GM18909 (cell line): Measurements from ENCODE around the gene PSKH1.
A peak's percentile ranks its signal among the peaks of the same experiment; 100 is the strongest.

ENCODE experiments used
- ATAC-seq: cut with Tn5 transposase; IDR thresholded peaks from one replicate; pipeline ENCODE4 v1.9.1; 2021; ENCODE audit warnings: mild to moderate bottlenecking; ENCODE audit not compliant: unreplicated experiment, poor library complexity

Gene PSKH1

DNA sequence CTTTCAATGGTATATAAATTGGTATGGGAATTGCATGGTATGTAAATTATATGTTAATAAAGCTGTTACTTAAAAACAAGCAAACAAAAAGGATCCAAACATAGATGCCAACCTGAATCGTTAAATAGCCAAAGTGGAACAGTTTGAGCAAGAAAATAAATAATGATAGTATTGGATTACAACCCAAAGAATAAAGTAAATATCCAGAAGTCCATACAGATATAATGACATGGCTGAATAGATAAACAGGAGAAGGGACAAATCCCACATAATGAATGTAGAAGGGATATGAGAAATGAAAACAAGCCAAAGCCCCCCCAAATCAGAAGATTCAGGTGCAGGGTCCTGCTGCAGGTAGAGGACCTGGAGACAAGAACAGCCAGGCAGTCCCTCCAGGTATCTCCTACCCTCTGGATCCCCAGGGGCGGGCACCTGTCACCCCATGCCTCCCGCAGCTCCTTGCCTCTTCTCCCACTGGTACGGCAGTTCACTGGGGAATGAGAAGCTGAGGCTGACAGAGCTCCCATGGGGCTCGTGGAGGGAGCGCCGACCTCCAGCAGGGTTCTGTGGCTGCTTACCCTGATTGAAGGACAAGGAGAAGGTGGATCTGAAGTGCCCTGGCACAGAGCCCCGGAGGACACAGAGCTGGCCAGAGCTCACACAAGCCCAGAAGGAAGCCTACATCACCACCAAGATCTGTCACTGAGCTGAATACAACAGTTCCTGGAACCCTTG lies 60.8 kb downstream of the PSKH1 start:
- ATAC-seq, result no peak

DNA sequence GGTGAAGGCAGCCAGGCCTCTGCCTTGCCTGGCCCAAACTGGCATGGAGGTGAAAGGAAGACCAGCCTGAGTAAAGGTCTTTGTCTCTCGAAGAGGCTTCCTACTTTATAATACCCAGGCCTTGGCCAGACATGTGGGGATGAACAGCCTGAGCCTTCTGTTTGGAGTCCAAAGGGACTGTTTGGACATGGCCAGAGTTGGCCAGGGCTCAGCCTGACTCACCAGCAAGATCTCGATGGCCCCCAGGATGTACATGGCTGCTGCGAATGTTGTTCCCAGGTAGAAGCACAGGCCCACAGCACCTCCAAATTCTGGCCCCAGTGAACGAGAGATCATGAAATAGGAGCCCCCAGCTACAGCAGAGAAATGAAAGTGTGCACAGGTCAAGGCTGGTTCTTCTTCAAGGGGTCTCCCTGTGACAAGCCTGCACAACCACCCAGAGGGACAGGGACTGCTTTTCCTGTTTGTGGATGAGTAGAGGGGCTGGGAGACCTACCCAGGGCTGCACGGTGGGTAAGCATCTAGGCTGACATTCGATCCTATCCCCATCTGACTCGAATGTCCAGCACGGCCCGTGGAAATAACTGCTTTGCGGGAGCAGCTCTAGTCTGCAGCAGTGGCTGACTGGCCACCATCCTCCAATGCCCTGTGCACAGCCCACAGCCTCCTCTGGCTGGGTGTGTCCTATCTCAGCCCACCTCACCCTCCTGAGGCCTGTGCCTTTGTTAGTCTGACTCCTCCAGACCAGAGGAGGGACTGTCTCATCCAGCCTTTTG lies 61.6 kb downstream of the PSKH1 start:
- ATAC-seq, result no peak

DNA sequence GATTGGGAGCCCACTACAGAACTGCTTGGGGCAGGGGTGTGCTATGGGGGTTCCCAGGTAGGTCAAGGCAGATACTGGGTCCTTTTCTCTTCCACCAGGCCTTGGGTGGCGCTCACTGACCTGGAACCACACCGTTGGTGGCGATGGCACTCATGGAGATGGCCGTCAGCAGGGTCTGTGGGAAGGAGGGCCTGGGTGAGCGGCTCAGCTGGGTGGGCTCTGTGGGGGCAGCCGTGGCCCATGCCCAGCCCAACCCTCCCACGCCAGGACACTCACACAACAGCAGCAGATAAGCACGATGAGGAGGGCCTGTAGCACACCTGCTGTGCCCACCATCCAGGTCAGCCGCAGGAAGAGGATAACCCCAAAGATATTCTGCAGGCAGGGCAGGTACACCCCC lies 64.6 kb downstream of the PSKH1 start:
- no peak for ATAC-seq

DNA sequence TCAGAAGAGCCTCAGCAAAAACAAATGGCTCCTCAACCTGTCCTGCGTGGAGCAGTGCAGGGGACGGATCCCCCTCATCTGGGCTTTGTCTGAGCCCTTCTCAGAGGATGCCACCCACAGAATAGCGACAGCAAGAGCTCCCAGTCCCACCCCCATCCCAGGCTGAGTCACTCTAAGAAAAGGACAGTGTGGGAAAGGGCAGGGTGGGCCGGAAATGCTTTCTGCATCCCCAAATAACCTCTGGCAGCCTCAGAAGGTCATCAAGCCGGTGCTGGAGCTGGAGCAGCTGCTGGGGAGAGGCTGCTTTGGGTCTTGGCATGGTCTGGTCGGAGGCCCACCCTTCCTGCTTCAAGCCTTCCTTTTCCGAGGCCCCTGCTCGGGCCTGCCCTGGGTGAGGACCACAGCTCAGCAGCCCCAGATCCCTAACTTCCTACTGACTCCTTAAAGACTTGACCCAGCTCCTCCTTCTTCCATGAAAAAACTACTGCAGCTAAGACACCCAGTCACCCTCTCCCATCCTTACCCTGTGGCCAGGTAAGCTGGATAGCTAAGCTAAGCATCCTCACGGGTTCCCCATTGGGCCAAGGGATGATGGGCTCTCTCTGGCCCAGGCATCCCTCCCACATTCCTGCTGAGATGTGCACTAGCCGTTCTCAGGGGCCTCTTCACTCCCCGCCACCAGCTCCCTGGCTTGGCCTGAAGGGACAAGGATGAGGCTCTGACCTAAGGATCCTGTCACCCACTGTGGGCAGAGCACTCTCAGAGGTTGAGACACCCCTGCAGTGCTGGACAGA lies 66.7 kb downstream of the PSKH1 start:
- no peak for ATAC-seq

DNA sequence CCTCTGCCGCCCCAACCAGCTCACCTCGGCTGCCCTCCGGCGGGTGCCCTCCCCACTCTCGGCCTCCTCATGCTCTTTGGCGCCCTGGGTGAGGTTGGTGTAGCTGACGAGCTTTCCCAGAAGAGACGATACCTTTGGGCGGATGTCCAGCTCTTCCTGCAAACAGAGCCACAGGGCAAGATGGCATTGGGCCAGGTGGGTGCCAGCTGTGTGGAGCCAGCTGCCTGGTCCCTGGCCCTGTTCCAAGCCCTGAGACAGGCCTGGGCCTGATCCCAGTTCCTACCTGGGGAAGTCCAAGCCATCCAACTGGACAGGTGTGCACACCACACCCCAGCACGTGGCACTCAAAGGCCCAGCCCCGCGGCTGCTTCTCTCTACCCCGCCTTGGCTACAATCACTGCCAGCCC lies 68.5 kb downstream of the PSKH1 start:
- no peak for ATAC-seq

DNA sequence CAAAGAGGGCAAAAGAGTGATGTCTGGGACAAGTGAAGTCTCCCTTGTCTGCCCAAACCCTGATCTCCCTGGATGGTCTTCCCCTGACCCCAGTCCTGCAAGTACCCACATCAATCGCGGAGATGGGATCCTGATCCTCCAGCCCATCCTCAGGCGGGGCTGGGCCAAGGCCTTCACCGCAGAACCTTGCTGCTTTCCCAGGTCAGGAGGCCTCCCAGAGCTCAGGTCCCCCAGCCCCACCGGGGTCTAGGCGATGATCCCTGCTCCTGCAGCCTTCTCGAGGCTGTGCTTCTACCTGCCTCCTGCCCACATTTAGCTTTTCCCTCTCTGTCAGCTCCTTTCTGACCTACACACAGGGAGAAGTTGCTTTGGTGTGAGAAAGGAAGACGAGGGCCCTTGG lies 69.1 kb downstream of the PSKH1 start:
- ATAC-seq, result no peak

DNA sequence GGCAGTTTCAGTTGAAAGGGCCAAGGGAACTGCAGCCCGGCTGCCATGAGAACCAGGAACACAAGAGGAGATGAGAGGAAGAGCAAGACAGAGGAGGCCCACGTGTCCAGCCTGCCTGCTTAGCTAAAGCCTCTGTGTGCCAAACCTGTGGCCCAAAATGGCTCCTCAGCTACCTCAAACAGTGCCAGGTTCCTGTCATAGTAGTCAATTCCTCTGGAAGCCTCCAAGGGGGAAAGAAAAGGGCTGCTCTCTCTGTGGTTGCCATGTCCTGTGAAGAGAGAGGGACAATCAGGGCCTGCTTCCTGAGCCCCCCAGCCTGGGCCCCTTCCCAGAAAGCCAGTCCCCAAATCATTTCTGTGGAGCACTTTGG lies 70.2 kb downstream of the PSKH1 start:
- no peak for ATAC-seq

DNA sequence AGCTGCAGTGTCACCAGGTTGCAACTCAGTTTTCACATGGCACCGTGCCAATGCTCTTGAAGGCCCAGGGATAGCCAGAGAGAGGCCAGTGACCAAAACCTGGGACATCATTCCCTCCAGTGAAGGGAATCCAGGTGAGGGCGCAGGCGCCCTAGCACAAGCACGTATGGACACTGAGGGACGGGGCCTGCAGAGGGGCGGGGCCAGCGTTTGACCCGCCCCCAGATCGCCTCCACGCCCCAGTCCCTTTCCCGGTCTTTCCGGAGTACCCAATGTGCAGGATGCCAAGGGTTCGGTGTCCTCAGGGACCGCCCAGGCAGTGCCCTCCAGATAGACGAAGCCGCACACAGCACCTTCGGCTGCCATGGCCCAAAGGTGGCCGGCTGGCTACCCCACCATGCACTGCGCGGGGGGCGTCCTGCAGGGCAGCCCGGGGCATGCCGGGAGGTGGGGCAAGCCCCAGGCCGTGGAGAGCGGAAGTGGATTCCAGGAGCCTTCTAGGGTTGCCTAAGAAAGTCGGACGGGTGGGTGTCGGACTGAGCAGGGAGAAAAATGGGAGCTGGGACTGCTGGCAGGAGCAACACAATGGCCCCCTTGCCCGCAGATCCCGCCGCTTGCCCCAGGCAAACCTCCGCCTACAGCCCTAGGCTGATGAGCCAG lies 70.7 kb downstream of the PSKH1 start:
- no peak for ATAC-seq

DNA sequence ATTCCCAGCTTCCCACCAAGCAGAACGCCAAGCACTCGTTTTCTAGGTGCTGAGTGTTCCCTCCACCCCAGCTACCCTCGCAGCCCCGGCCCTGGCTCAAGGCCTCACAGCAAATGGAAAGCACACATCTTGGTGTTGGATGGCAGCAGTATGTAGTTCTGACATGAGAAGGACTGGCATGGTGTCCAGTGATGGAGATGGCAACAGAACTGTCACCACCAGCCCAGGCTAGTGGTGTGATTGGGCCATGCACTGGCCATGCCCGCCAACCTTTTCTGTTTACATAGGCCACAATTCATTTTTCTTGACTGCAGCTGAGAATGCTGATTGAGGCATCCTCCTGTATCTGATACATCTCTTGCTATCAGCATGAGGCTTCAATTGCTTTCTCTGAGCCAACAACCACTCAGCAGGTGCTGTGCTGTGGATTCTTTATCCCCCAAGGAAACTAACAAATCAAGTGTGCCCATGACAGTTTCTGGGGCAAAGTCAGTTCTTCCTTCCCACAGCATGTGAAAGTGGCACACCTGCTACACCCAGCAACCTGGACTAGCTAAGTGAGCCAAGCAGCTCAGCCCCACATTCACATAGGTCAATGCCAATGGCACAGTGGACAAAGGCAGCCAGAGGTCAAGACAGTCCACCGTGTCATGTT lies 71.5 kb downstream of the PSKH1 start:
- no peak for ATAC-seq

DNA sequence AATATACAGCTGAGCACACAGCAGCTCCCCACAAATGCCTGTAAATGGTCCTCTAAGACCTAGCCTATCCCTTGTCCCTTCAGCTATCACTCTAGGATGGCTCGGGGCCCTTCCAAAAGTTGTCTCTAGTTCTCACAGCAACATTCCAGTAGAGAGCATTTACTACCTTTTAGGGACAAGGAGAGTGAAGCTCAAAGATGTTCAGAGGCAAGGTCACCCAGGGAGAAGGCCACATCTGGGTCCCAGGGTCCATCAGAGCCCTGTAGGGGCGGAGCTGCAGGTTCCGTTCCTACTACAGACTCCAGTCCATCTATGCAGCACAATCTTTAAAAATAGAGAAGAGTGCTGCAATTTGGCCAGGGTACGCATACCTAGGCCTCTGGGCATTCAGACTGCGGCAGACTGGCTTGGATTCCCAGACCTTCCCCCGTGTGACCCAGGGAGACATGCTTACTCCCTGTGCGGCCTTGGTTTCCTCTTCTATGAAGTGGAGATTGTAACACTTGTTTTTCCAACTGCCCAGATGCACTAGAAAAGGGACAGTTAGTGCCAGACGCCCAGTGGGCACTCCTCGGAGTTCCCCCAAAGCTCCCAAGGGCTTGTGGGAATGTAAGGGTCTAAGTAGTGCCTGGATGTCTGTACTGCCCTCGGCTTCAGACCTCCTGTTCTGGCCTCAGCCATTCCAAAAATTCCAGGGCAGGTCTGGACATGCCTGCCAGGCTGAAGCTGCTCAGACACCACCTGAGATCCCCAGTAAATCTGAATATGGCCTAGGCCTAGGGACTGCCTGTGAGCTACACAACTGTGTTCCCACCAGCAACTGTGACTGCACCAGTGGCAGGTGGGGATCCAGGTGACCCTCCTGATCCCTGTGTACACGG lies 72.9 kb downstream of the PSKH1 start:
- no peak for ATAC-seq

DNA sequence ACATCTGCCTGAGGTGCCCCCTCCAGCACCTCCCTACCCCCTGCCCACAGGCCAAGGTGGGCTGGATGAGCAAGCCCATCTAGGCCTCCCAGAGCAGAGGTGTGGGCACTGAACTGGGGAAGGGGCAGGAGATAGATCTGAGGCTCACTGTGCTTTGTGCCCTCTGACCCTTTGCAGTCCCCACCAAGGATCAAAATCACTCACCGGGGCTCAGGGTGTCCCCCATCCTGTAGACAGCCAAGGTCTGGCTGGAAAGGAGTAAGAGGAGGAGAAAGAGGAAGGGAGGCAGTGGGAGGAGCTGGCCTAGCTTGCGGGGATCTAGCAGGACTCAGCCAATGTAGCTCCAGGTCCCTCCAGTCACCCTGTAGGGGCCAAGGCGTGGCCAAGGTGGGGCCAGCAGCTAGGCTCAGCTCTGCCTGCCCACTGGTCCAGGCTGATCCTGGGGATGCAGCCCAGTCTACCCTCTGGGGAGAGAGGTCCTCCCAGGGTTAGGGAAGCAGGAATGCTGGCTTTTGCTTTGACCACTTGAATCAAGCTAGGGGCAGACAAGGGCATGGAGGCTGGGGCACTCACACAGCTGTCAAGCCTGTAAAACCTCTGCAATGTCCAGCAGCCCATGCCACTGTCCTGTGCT lies 73.6 kb downstream of the PSKH1 start:
- ATAC-seq, result no peak

DNA sequence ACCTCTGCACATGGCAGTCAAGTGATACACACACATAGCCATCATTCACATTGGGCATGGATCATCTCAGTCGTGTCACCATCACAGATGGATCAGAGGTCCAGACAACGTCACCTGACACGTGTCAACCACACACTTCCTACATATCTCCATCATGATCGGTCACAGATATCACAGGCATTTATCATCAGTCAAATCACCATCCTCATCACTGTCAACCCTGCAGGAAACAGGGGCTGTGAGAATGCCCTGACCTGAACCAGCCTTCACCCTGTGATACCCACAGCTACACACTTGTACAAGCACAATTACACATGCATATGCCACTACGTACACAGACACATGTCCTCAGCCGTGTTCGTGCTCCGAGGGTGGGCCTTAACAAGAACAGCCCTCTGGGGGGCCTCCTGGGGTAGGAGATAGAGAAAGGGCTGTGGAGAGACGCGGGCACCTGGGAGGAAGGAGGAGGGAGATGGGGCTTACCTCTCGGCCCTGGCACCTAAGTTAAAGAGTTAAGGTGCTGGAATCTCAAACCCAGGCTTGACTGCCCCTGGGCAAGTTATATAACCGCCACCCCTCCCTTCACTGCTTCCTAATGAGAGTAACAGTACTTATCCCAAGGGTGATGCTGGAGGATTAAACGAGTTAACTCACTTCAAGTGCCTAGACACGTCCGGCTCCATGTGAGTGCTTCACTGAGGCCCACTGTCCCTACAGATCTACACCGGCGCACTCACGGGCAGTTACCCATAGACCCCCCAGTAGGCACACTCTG lies 74.3 kb downstream of the PSKH1 start:
- ATAC-seq, result peak; percentile 3

DNA sequence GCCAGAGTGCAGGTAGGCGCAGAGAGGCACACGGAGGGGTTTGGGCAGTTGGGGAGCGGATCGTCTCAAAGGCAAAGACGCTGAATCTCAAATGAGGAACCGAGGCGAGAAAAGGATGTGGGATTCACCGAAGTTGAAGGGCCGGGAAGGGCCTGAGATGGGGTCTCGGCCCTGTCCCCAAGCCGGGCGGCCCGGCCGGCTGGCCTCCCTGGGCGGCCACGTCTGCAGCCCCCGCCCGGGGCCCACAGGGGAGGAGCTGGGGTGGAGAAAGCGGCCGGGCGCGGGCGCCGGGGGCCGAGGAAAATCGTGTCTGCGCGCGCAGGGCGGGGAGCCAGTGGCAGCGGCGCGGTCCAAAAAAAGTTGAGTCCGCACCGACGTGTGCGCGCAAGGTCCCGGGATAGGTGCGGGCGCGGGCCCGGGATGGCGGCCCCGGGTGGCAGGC lies 74.9 kb downstream of the PSKH1 start:
- ATAC-seq, result peak; percentile 29

DNA sequence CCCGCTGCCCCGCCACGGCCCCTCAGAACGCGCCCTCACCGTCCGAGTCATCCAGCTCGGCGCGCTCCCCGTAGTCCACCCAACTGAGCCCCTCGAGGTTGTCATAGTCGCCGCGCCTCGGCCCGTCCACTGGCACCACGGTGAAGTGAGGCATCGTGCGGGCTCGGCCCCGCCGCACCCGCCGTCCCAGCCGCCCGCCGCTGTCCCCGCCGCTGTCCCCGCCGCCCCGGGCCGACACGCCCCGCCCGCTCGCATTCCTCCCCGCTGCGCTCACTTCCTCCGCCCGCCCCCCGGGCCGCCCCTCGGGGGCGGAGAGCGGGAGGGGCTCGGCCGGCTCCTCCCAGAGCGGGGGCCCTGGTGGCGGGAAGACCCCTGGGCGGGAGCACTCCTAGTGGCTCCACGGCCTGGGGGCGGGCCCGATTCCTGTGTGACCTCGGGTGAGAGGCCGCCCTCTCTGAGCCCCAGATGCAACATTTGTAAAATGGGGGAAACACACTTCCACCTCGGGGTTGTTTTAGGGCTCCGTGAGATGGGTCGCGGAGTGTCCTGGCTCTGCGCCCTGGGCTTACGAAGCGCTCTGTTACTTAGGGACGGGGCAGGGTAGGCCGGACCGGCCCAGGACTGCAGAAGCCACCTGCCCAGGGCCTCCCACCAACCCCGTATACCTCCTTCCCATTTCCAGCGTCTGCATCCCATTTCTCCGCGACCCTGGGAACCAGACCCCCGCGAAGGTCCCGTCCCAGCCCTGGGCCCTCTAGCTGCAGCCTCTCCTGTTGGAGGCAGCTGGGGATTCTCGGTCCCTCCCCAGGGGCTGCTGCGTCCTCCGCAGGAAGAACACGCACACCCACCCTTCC lies 75.6 kb downstream of the PSKH1 start, which contains the start of gene SLC12A4:
Gene SLC12A4, minus strand, starts transcription at position 238 of the 854 bp plus-strand sequence. Its CDS starts 84 bp downstream, at position 154.
- ATAC-seq, result peak; percentile 80

DNA sequence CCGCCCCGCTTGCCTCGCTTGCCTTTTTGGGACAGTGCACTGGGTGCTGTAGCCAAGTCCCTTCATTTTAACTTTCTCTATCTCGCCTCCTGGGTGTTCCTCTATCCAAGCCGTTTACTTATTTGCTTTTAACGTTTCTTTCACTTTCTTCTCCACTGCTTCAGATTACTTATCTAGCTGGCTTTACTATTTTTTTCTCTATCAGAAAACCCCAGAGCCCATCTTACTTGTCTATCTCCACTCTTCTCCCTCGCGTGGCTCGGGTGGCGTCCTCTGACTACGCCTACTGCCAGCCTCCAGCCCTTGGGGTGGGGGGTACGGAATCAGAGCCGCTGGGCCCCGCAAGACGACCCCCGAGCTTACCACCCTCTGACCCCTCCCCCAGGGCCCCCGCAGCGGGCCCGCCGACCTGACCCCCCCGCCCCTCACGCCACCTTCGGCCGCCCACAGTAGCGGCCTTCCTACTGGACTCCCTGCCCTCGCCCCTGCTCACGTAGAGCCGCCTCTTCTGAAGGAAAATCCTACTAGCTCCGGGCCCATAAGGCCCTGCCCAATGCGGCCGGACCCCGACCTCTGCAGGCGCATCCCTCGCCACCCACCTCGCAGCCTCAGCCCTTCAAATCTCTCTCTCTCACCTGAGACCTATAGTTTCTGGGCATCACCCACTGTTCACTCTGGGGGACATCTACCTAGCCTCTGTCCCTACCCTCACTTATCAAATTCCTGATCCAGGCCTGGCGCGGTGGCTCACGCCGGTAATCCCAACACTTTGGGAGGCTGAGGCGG lies 76.4 kb downstream of the PSKH1 start:
- ATAC-seq, result peak; percentile 1

DNA sequence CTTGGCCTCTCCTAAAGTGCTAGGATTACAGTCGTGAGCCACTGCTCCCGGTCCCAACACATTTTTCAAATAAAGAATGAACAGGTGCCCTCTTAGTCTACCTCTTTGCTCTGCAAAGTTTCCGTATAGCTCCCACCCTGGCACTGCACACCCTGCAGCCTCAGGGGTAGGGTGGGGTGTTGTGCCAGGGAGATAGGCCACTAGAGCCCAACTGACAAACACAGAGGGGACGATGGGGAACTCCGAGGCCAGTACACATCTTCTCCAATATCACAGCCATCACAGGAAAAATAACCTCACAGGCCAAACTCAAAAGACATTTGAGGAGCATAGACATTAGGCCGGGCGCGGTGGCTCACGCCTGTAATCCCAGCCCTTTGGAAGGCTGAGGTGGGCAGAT lies 78.1 kb downstream of the PSKH1 start:
- ATAC-seq, result no peak
